Kidney (tissue), 14 donors: ENCODE measurements around the gene EWSR1. TPM values are rescaled to one million over a fixed set of nuclear protein-coding genes. Genes with fewer than 3 reads are reported as not detected.

Source experiments
- DNase-seq, 5 donors: peaks; one replicate each; pipeline ENCODE4 v3.0.0-alpha.2; 2013 to 2020
- FAIRE-seq: peaks from 2 replicates; lab custom pipeline; 2012; peaks lifted over from hg19 to GRCh38; lab: Jason Lieb, UNC
- H3K27ac ChIP-seq, 2 donors: one replicate each; pipeline ENCODE4 v1.7.0; 2013; ENCODE audit warnings: low read depth in 2 of 2, low read length in 2 of 2, inconsistent platforms in 1 of 2
- H3K27me3 ChIP-seq: one replicate; pipeline ENCODE4 v1.7.1; 2013; ENCODE audit warnings: low read length, inconsistent platforms; ENCODE audit not compliant: control insufficient read depth, insufficient read depth
- H3K36me3 ChIP-seq, 3 donors: one replicate each; pipeline versions ENCODE4 v1.7.0 to v1.7.1; 2013; ENCODE audit warnings: low read length in 3 of 3, control low read depth in 1 of 3, inconsistent platforms in 1 of 3; ENCODE audit not compliant: insufficient read depth in 3 of 3, control insufficient read depth in 2 of 3
- H3K4me1 ChIP-seq, 3 donors: one replicate each; pipeline versions ENCODE4 v1.7.0 to v1.7.1; 2013; ENCODE audit warnings: low read length in 3 of 3, inconsistent platforms in 1 of 3, low read depth in 1 of 3; ENCODE audit not compliant: control insufficient read depth in 2 of 3, insufficient read depth in 2 of 3
- H3K4me3 ChIP-seq, 3 donors: one replicate each; pipeline versions ENCODE4 v1.7.0 to v1.8.1; 2013; ENCODE audit warnings: low read length in 3 of 3, control low read depth in 1 of 3, inconsistent platforms in 1 of 3
- H3K9ac ChIP-seq, 3 donors: one replicate each; pipeline versions ENCODE4 v1.7.0 to v1.7.1; 2013; ENCODE audit warnings: low read length in 3 of 3, control low read depth in 1 of 3, inconsistent platforms in 1 of 3
- H3K9me3 ChIP-seq, 3 donors: one replicate each; pipeline versions ENCODE4 v1.7.0 to v1.7.1; 2013; ENCODE audit warnings: low read length in 3 of 3, control low read depth in 1 of 3, inconsistent platforms in 1 of 3; ENCODE audit not compliant: control insufficient read depth in 2 of 3, insufficient read depth in 1 of 3
- CTCF ChIP-seq: IDR thresholded peaks from 3 replicates; pipeline ENCODE4 v1.5.1; 2012; ENCODE audit warnings: mild to moderate bottlenecking, moderate library complexity, borderline replicate concordance; ENCODE audit not compliant: insufficient read depth; ENCODE audit errors: extremely low read depth
- intact Hi-C: fragments of 100-400 bp; cut with DNase I; formaldehyde crosslinking; loops from one replicate; pipeline ENCODE4 v1.11.1; 2022
- polyA plus RNA-seq: library from polyadenylated mRNA; stranded (reverse); fragments of 350-450 nt; fragmentation: Illumina TruSeq; extraction: RNeasy Lipid Tissue Mini Kit (QIAGEN cat#74804); gene quantifications from one replicate; pipeline ENCODE4 v1.2.3, GENCODE V29; 2014; ENCODE audit warnings: low read depth, low replicate concordance; ENCODE audit not compliant: insufficient read depth
- total RNA-seq: library from RNA; stranded (reverse); fragmentation: NEBNext Ultra II Directional; extraction: Animal tissue kit (Norgen Biotek cat#: 25700); gene quantifications from one replicate; pipeline ENCODE4 v1.2.1, GENCODE V29; 2021
- donor health status: control.
- donor health status: control.
- donor health status: control.
- donor health status: control.
- donor health status: control.
- donor health status: DM: yes; HTN: yes; CAD: no.
- donor health status: Normal renal cell carcinoma (clear cell type).

Gene EWSR1
- total and polyA plus RNA-seq, 2 donors from 2014 or later: 124 to 214 TPM

GRCh38 chr22:29334696-29335344 lies 66.8 kb downstream of the EWSR1 start:
- Histone ChIP-seq H3K27ac (no peak overlapping the region), H3K9me3 (no peaks in the 10 kb centered on the region), H3K4me1 (no peaks in the 10 kb centered on the region), H3K27me3 (no peaks in the 10 kb centered on the region), H3K9ac (no peak overlapping the region), H3K4me3 (no peak overlapping the region), H3K36me3 (peaks cover 0 to 32% (median 26%) of the 10 kb centered on the region in 3 donors)
- intact Hi-C loops: no loop called here
- DNase-seq (no peak), FAIRE-seq (no peak)
- TF ChIP-seq CTCF: no peak

- no peak for FAIRE-seq
- TF ChIP-seq CTCF: no peak
- Histone ChIP-seq H3K4me1 (no peaks in the 10 kb centered on the region), H3K9ac (no peak overlapping the region), H3K36me3 (peaks cover 0 to 40% (median 28%) of the 10 kb centered on the region in 3 donors), H3K9me3 (no peaks in the 10 kb centered on the region), H3K27me3 (no peaks in the 10 kb centered on the region), H3K27ac (no peak overlapping the region), H3K4me3 (no peak overlapping the region)
- intact Hi-C loops: no loop called here
- DNase-seq: no peak
Measured at GRCh38 chr22:29335656-29336055, 67.6 kb downstream of the EWSR1 start.

GRCh38 chr22:29336751-29337490 lies 68.9 kb downstream of the EWSR1 start:
- peaks cover 0 to 51% (median 31%) of the 10 kb centered on the region in 3 donors for H3K36me3 ChIP-seq
- FAIRE-seq (no peak), DNase-seq (no peak)
- no peaks in the 10 kb centered on the region for H3K4me1 ChIP-seq
- intact Hi-C loops: no loop called here
- TF ChIP-seq CTCF: no peak
- H3K9me3 ChIP-seq: no peaks in the 10 kb centered on the region
- no peak overlapping the region for H3K27ac ChIP-seq
- H3K27me3 ChIP-seq: no peaks in the 10 kb centered on the region
- H3K4me3 ChIP-seq: no peak overlapping the region
- H3K9ac ChIP-seq: no peak overlapping the region
